ENCODE results near the gene EFNB2.

DNA sequence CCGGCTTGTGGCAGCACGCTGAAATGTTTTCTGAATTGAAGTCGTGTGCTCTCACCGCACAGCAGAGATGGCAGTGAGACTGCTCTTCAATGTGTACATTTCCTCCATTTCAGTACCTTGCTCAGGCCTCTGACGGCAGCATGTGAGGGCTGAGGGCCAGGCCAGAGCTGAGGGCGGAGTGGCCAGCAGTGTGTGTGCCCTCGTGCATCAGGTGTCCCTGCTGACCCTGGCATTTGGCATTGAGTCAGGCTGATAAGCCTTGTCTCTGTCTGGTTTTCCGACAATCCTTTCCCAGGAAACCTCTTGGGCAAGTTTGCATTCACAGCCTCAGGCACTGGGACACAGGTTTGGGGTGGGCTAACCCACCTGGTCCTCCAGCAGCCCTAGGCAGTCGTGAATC, 62.3 kb downstream of the EFNB2 start:
- TF ChIP-seq, protein P1, sequence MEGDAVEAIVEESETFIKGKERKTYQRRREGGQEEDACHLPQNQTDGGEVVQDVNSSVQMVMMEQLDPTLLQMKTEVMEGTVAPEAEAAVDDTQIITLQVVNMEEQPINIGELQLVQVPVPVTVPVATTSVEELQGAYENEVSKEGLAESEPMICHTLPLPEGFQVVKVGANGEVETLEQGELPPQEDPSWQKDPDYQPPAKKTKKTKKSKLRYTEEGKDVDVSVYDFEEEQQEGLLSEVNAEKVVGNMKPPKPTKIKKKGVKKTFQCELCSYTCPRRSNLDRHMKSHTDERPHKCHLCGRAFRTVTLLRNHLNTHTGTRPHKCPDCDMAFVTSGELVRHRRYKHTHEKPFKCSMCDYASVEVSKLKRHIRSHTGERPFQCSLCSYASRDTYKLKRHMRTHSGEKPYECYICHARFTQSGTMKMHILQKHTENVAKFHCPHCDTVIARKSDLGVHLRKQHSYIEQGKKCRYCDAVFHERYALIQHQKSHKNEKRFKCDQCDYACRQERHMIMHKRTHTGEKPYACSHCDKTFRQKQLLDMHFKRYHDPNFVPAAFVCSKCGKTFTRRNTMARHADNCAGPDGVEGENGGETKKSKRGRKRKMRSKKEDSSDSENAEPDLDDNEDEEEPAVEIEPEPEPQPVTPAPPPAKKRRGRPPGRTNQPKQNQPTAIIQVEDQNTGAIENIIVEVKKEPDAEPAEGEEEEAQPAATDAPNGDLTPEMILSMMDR (IDR thresholded peaks at IDR 0.05; ENCODE audit: low read depth, low read length) = no peak
- TF ChIP-seq POLR2A (IDR thresholded peaks at IDR 0.05; ENCODE audit: extremely low read depth, insufficient read length) = no peak
- TF ChIP-seq, protein P2, sequence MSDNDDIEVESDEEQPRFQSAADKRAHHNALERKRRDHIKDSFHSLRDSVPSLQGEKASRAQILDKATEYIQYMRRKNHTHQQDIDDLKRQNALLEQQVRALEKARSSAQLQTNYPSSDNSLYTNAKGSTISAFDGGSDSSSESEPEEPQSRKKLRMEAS (IDR thresholded peaks at IDR 0.05; ENCODE audit: low read depth, low read length) = no peak

All from NB4 (cell line).